Fibroblast of gingiva (primary cell): Measurements from ENCODE around the gene SHC2.
"Not testable (repeated sequence)": the region's sequence is repeated elsewhere in the genome, so short reads cannot be mapped to it uniquely, and the experiment has no call there.

Experiments
- DNase-seq: peaks from one replicate; pipeline ENCODE4 v3.0.0-alpha.2; 2011; ENCODE audit warnings: low read depth

The SHC2 gene

DNA sequence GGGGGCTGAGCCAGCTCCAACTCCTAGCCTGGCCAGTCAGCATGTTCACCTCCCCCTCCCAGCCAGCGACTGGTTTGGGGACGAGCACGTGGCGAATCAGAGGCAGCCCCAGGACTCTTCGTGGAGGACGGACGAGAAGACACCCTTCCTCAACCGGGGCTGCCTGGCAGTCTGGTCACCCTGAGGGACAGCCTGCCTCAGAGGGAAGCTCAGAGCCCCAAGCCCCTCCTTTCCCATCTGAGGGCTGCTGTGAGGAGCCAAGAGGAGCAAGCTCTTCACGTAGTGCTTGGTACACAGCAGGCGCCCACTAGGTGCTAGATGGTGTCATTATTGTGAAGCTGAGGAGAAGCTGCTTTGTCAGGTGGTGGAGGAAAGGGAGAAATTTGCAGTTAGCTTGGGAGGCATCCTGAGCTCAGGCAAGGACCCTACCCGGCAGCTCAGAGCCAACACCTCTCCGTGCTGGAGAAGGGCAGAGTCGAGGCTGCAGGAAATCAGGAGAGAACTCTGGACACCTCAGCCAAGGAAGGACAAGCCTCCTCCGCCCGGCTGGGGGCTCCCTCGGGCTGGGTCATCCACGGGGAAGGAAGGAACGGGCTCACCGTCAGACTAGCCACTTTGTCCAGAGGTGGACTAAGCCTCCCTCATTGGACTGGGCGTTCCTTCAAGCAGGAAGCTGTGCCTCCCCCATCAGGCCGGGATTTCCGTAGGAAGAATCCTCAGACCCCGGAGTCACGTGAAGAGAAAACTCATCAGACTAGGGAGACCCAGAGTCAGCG, 37.0 kb downstream of the SHC2 start:
- no peak for DNase-seq

DNA sequence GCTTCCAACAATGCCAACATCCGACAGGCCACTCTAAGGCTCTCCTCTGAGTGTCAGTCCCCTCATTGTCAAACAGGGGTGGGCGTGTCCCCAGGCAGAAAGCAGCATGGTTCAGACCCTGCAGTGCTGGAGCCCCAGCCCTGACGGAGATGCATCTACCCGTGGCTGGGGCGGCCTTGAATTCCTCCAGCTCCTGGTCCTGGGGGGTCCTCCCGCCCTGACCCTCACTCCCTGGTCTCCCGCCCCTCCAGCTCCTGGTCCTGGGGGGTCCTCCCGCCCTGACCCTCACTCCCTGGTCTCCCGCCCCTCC, 38.0 kb downstream of the SHC2 start:
- not testable (repeated sequence) for DNase-seq

DNA sequence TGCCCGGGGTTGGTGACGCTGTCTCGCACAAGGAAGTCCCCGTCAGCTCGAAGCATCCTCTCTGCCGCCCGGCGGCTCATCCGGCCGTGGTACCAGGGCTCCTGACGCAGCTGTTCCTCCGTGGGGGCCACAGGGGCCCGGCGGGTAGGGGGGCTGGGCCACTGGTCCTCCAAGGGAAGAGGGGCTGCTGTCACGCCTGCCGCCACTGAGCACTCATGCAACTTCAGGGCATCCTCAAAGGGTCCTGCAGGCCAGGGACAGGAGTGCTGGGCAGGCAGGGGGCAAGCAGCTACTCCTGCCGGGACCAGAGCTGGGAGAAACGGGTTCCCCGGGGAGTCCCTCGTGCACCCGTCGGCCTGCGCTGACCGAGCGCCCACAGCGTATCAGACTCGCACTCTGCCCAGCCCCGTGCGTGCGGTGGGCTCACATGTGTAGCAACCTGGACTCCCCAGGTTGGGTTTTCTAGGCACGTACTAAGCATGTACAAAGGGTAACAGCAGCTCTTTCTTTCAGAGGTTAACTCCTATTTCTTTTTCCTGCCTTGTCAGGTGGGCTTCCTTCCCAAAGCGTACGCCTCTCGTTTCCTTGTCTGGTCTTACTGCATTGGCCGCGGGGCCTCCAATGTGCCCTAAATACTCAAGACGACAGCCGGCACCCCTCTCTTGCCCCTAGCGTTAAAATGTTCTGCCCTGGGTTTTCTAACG, 38.5 kb downstream of the SHC2 start:
- DNase-seq: no peak

DNA sequence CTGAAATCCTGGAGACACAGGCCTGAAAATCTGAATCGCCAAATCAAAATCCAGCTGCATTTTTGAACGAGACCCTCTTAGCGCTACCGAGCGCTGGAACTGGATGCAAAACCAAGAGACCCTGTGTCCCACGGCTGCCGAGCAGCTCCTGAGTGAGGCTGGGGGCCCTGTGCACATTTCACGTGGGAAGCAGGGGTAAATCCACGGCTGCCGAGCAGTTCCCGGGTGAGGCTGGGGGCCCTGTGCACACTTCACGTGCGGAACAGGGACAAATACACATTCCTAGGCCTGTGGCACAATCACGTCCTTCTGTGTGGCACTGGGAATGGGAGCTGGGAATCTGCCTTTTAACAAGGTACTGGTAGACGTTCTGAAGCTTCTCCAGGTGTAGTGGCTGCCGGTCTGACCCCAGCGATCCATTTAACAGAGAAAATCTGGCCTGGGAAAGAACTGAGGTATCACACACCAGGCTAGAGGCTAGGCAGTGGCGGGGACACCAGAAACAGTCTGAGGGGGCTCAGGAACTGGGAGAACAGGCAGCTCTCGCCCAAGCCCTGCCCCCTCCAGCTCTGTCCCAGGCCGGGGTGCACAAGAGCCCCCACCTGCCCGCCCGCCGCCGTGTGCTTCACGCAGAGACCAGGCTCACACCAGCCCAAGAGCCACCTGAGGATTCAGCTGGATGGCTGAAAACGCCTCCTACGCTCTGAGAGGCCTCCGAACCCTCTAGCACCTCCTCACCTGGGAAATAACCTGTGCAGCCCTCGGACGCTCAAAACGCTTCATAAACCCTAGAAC, 40.9 kb downstream of the SHC2 start:
- DNase-seq: no peak

DNA sequence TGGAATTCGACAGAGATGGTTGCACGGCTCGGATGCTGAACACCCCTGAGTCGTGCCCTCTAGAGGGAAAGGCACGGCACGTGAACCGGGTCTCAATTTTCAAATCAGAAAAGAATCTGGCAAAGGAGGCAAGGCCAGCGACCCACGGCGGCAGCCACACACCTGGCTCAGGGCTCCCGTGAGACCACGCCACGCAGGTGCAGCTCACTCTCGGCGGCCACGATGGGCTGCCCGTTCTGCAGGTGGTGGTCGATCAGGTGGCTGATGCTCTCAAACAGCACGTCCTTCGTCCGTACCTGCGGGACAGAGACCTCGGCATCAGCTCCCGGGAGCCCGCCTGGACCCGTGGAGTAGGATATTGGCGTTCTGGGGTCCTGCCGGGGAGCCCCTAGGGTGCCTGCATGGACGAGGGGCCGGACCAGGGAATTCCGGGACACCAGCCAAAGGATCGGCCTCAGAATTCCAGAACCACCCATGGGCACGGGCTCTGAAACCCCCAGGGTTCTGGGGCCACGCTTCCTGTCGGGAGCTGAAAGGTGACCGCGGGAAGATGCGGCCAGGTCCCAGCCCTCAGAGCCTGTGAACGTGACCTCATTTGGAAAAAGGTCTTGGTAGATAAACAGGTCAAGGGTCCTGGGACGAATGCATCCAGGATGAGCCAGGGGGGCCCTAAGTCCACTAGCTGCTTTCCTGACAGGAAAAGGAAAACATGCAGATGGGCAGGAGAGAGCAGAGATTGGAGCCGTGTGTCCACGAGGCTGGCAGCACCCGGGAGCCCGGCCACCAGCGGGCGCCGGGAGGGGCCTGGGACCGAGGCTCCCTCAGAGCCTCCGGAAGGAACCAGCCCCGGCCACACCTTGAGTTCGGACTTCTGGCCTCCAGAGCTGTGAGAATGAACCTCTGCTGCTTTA, 41.8 kb downstream of the SHC2 start:
- no peak for DNase-seq

DNA sequence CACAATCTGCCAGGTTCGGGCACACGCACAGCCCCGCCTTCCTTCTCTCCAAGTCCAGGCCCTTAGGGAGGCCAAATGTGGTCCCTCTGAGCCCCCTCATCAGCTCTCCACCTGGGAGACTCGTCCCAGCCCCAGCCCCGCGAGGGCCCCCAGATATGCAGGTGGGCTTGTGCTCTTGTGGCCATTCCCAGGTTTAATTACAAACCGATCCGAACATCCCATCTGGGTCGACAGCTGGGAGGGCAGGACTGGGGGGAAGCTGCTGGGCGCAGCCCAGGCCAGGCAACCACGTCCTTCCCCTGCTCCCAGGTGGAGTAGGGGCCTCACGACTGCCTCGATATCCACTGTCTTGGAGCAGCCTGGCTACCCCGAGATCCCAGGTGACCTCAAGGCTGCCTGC, 44.4 kb downstream of the SHC2 start:
- DNase-seq: no peak

DNA sequence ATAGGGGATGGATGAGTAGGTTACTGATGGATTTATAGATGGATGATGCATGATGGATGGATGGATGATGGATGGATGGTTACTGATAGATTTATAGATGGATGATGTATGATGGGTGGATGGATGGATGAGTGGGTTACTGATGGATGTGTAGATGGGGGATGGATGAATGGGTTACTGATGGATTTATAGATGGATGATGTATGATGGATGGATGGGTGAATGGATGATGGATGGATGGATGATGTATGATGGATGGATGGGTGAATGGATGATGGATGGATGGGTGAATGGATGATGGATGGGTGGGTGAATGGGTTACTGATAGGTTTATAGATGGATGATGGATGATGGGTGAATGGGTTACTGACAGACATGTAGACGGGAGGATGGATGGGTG, 45.5 kb downstream of the SHC2 start:
- DNase-seq: no peak

DNA sequence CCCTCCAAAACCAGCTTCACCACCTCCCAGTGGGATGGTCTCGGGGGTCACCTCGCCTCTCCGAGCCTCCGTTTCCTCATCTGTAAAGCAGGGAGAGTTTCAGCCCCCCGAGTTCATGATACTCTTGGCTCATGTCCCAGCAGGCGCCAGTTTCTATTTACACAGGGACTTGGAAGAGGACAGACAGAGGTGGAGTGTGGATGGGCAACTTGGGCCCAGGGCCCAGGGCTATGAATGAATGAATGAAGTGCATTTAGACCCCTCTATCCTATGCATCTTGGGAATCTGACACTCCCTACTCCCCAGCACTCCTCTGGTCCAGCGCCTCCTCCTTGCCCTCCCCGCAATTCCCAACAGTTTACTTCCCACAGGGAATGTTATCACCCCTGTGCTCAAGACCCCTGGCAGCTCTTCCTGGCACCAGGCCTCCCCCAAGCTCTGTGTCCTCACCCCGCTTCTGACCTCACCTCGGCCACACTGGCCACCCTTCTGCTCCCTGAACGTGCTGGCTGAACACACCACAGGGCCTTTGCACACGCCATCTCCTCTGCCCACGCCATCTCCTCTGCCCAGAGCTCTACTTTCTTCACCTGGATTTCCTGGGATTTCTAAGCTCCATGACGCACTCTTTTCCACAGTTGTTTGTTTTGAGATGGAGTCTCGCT, 46.9 kb downstream of the SHC2 start:
- DNase-seq: no peak

DNA sequence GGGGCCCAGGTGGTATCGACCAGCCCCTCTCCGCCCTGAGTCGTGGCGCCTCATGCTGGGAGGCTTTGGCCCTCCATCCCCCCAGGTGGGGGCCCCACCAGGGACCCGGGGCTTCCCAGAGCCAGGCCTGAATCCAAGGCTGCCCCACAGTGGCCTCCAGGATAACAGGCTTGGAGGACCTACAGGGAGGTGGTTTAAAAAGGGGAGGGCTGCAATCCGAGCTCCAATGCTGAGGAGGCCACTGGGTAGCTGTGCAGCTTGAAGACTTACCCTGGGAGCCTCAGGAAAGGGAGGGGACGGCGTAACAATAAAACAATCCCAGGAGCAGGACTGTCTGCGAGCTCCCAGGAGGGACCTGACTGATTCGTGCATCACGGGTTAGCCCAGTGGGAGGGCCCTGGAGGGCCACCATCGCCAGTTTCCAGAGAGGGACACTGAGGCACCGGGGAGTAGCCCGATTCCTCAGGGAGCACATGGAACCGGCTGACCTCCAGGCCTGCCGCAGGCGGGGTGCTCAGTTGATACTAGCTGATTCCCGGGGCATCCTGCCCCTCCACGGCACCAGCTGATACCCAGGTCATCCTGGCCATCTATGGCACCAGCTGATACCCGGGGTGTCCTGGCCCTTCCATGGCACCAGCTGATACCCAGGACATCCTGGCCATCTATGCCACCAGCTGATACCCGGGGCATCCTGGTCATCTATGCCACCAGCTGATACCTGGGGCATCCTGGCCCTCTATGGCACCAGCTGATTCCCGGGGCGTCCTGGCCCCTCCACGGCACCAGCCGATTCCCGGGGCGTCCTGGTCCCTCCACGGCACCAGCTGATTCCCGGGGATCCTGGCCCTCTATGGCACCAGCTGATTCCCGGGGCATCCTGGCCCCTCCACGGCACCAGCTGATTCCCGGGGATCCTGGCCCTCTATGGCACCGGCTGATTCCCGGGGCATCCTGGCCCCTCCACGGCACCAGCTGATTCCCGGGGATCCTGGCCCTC, 48.2 kb downstream of the SHC2 start:
- DNase-seq: no peak

DNA sequence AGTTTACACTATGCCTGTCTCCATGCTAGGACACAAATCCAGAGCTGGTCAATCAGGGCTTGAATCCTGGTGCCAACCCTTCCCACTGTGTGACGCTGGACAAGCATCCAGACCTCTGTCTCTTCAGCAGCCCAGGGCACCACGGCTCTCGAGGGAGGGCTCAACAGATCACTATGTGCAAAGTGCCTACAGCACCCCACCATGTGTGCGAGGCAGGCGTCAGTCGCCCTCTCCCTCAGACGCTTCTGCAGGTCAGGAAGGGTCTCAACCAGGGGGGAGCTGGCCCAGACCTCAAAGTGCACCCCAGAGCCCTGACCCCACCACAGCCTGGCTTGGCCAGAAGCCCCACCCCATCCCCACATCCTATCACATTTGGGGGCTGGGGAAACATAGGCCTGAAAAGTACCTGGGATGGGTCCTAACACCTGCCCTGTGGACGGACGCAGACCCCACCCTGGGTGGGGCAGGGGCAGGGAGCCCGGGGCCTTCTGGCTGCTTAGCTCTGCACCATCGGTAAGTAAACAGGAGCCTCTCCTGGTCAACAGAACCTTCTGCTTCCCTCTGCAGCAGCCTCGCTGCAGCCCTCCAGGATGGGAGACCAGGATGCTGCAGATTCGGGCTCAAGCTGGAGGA, 49.0 kb downstream of the SHC2 start:
- DNase-seq: no peak

DNA sequence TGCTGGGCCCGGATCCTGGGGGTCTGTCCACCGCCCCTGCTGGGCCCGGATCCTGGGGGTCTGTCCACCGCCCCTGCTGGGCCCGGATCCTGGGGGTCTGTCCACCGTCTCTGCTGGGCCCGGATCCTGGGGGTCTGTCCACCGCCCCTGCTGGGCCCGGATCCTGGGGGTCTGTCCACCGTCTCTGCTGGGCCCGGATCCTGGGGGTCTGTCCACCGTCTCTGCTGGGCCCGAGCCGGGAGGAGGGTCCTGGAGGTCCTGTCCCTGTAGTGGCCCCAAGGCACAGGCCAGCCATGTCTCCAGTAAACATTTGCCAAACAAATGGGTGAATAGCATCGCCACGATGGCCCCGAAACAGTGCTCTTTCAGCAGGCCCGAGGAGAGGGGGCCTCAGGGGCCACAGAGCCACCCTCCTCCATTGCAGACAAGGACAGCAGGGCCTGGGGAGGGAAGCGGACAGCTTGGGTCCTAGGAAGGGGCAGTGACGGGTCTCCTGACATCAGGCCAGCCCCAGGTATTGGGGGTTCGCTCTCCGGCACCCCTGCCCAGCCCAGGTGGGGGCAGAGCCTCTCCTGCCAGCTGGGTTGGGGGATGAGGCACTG, 49.6 kb downstream of the SHC2 start:
- DNase-seq: not testable (repeated sequence)

DNA sequence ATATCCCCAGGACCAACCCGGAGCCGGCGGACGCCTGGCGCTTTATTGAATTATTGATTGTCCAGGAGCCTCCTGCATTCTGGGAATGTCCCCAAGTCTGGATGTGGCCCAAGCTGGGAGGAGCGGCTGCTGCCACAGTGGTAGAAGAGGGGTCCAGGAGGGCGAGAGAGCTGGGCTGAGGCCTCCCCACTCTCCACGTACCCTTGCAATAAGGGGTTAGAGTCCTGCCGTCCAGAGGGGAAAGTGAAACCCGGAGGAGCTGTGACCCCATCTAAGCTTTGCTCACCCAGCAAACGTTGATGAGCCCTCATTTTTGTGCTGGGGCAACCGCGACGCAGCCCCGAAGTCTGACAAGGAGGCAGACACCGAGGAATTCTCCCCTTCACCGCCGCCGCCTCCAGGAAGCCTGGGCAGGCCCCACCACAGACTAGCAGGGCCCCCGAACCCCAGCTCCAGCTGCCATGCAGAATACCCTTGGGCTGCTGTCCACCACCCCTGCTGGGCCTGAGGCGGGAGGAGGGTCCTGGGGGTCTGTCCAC, 50.5 kb downstream of the SHC2 start:
- DNase-seq: no peak

DNA sequence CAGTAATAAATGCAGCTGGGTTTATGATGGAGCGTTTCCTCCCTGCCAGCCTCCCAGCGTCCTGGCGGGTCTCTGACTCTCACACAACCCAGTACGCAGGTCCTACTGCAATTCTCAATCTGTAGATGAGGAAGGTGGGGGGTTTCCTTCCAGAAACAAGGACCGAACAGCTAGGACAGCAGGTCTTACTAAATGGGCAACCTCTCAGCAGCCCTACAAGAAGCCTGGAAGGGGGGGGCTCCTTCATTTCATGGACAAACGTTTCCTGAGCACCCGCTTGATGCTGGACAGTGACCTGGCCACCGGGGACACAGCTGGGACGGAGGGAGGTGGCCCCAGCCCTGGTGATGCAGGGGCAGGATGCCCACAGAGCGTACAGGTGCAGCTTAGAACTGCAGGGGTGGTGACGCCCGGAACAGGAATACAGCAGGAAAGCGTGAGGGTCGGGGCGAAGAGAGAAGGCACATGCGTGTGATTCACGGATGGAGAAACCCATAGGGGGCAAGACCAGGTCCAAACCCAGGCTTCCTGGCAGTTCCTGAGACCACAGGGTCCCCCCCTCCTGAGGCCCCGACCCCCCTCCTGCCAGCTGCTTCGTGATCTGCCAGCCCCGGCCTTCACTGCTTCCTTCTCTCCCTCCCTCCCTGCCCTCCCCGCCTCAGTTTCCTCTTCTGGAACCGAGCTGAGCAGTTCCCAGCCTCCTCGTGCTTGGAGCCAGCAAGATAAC, 51.2 kb downstream of the SHC2 start:
- DNase-seq: no peak

DNA sequence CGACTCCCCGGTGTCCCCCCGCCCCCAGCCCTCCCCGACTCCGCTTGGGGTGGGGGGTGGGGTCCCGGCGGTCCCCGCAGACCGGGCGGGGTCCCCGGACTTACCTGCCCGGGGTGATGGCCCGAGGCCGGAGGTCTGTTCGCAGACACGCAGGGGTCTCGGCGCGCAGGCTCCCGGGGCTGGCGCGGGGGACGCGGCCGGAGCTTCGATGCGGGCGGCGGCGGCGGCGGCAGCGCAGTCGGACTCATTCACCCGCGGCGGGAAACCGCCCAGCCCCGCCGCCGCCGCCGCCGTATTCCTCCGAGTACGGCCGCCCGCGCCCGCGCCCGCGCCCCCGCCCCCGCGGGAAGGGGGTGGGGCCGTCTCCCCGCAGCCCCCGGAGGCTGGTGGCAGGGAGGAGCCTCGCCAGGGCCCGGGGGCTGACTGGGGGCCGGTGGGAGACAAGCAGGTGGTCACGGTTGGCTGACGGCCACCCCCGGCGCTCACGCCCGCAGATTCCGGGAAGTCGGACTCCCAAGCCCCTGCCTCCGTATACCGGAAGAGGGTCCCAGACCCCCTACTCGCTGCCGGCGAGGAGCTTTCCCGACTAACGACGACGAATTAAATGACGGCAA, 51.8 kb downstream of the SHC2 start, which contains the start of gene C2CD4C:
Gene C2CD4C (minus strand): TSS at position 246 of the 614 bp plus-strand sequence. CDS start 786 bp downstream, outside the sequence.
- no peak for DNase-seq

DNA sequence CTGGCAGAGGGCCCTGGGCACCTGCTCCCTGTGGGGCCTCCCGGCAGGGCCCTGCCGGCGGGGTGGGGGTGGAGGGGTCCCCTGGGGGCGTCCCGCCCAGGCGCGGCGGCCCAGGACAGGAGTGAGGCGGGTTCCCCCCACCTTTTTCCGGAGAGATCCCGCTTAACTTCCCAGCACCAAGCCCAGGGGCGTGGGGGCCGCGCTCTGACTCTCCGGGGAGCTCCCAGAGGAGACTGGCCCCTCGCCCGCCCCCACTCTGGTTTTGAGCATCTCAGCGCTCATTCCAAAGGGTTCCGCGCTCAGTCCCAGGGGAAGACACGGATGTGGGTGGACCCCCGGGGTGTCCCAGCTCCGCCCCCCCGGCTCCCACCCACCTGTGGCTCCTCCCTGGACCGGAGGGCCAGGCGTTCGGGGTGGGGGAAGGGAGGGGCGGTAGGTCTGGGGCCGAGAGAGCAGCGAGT, 52.4 kb downstream of the SHC2 start:
- DNase-seq: no peak

DNA sequence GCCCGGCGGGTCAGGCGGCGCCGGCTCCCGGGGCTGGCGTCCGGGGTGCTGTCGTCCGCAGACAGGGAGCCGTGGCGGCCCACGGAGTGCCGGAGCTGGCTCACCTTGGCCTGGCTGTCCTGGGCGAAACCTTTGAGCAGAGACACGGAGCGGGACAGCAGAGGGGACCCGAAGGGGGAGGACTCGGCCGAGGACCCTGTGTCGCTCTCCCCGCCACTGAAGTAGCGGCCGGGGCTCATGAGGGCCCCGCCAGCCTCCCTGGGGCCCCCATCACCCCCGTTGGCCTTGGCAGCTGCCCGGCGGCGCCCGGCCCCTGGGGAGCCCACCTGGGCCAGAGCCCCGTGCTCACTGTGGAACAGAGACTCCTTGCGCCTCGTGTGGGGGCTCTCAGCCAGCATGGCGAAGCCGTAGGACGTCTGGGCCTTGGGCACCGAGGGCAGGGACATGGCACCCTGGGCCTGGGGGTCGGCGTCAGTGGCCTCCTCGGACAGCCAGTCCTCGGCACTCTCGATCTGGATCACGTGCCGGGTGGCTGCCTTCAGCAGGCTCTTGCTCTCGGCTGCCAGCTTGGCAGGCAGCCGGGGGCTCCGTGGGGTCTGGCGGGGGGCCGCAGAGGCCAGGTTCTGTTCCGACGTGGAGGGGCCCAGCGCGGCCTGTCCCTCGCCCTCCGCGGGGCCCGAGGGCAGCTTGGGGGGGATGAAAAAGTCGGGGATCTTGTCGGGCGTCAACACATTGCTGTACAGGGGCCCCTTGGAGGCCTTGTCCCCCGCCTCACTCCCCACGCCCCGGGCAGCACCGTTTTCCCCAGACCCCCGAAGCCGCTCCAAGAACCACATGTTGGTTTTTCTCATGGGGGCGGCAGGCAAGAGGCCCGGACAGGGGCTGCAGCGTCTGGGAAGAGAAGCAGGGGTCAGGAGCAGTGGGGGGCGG, 53.1 kb downstream of the SHC2 start:
- DNase-seq: no peak
